Vagina (tissue), 2 donors: ENCODE results near the gene CHAT. TPM values are rescaled to one million over a fixed set of nuclear protein-coding genes. Genes with fewer than 3 reads are reported as not detected.
A peak's percentile ranks its signal among the peaks of the same experiment; 100 is the strongest.

Source experiments
- DNase-seq, 2 donors: peaks; one replicate each; pipeline ENCODE4 v3.0.0-alpha.2; 2017; ENCODE audit errors: extremely low spot score in 2 of 2
- H3K27ac ChIP-seq: fragments of 200-600 bp; sonication (generic); one replicate; pipeline ENCODE4 v1.5.1; 2019
- H3K27me3 ChIP-seq: fragments of 200-600 bp; sonication (generic); one replicate; pipeline ENCODE4 v1.5.1; 2019
- H3K36me3 ChIP-seq, 2 donors: fragments of 200-600 bp; sonication (generic); one replicate each; pipeline ENCODE4 v1.5.1; 2017 to 2019
- H3K4me1 ChIP-seq: fragments of 200-600 bp; sonication (generic); one replicate; pipeline ENCODE4 v1.5.1; 2019
- H3K4me3 ChIP-seq, 2 donors: fragments of 200-600 bp; sonication (generic); 1 replicate in 1 of 2; 2 replicates in 1 of 2; pipeline ENCODE4 v1.5.1; 2016 to 2019
- H3K9me3 ChIP-seq: fragments of 200-600 bp; sonication (generic); one replicate; pipeline ENCODE4 v1.5.1; 2019
- CTCF ChIP-seq, 3 experiments: fragments of 450-650 bp in 2 of 3; fragments of 200-600 bp in 1 of 3; sonication (generic) in 1 of 3; IDR thresholded peaks; one replicate each; pipeline ENCODE4 v1.5.1; 2017 to 2019; ENCODE audit warnings: antibody characterized with exemption in 3 of 3, mild to moderate bottlenecking in 2 of 3, moderate library complexity in 2 of 3
- POLR2A ChIP-seq, 2 donors: fragments of 450-650 bp; IDR thresholded peaks; one replicate each; pipeline ENCODE4 v1.6.1; 2017; ENCODE audit warnings: antibody characterized with exemption in 2 of 2, mild to moderate bottlenecking in 2 of 2, moderate library complexity in 2 of 2
- POLR2AphosphoS5 ChIP-seq, 2 donors: sonication (generic); formaldehyde crosslinking; IDR thresholded peaks; one replicate each; pipeline ENCODE4 v1.9.0; 2017; ENCODE audit warnings: antibody characterized with exemption in 2 of 2, mild to moderate bottlenecking in 2 of 2, low read depth in 1 of 2; ENCODE audit not compliant: insufficient read depth in 1 of 2
- intact Hi-C: fragments of 100-400 bp; cut with DNase I; formaldehyde crosslinking; loops from one replicate; pipeline ENCODE4 v1.15.1; 2023
- total RNA-seq: library from RNA; depleted of rRNA; stranded (reverse); fragments of >200 nt; gene quantifications from one replicate; pipeline ENCODE4 v1.2.3, GENCODE V29; 2016

The CHAT gene
- total RNA-seq, 1 donor from 2014 or later: not detected

GRCh38 chr10:49698679-49699078, 84.8 kb downstream of the CHAT start:
- Histone ChIP-seq H3K36me3 (no peaks in the 10 kb centered on the region), H3K9me3 (no peaks in the 10 kb centered on the region), H3K27ac (no peak overlapping the region), H3K4me1 (no peaks in the 10 kb centered on the region), H3K27me3 (no peaks in the 10 kb centered on the region), H3K4me3 (no peak overlapping the region)
- intact Hi-C loops: no loop called here
- peak in 1 of 2 donors; percentile 54 for DNase-seq
- TF ChIP-seq CTCF (IDR thresholded peaks at IDR 0.05) (no peak), POLR2A (IDR thresholded peaks at IDR 0.05) (no peak), POLR2AphosphoS5 (IDR thresholded peaks at IDR 0.05; ENCODE audit: insufficient read depth in 1 of 2, low read depth in 1 of 2) (no peak)

GRCh38 chr10:49700211-49700610, 86.4 kb downstream of the CHAT start:
- Histone ChIP-seq H3K27ac (no peak overlapping the region), H3K27me3 (no peaks in the 10 kb centered on the region), H3K4me1 (no peaks in the 10 kb centered on the region), H3K4me3 (no peak overlapping the region), H3K36me3 (no peaks in the 10 kb centered on the region), H3K9me3 (no peaks in the 10 kb centered on the region)
- no peak for DNase-seq
- intact Hi-C loops: no loop called here
- no peak for TF ChIP-seq CTCF (IDR thresholded peaks at IDR 0.05)
- TF ChIP-seq POLR2A (IDR thresholded peaks at IDR 0.05): no peak
- no peak for TF ChIP-seq POLR2AphosphoS5 (IDR thresholded peaks at IDR 0.05; ENCODE audit: insufficient read depth in 1 of 2, low read depth in 1 of 2)

GRCh38 chr10:49700997-49701396, 87.2 kb downstream of the CHAT start:
- intact Hi-C loops: no loop called here
- H3K9me3 ChIP-seq: no peaks in the 10 kb centered on the region
- no peak overlapping the region for H3K27ac ChIP-seq
- H3K27me3 ChIP-seq: no peaks in the 10 kb centered on the region
- TF ChIP-seq POLR2A (IDR thresholded peaks at IDR 0.05): no peak
- TF ChIP-seq POLR2AphosphoS5 (IDR thresholded peaks at IDR 0.05; ENCODE audit: insufficient read depth in 1 of 2, low read depth in 1 of 2): no peak
- no peak for TF ChIP-seq CTCF (IDR thresholded peaks at IDR 0.05)
- no peaks in the 10 kb centered on the region for H3K36me3 ChIP-seq
- no peaks in the 10 kb centered on the region for H3K4me1 ChIP-seq
- DNase-seq: no peak
- H3K4me3 ChIP-seq: no peak overlapping the region

GRCh38 chr10:49707585-49707984, 93.7 kb downstream of the CHAT start:
- Histone ChIP-seq H3K36me3 (no peaks in the 10 kb centered on the region), H3K27me3 (no peaks in the 10 kb centered on the region), H3K9me3 (no peaks in the 10 kb centered on the region), H3K27ac (no peak overlapping the region), H3K4me3 (no peak overlapping the region), H3K4me1 (no peaks in the 10 kb centered on the region)
- DNase-seq: no peak
- TF ChIP-seq CTCF (IDR thresholded peaks at IDR 0.05) (no peak), POLR2A (IDR thresholded peaks at IDR 0.05) (no peak), POLR2AphosphoS5 (IDR thresholded peaks at IDR 0.05; ENCODE audit: insufficient read depth in 1 of 2, low read depth in 1 of 2) (no peak)
- intact Hi-C loops: no loop called here

- Histone ChIP-seq H3K4me3 (no peak overlapping the region), H3K36me3 (no peaks in the 10 kb centered on the region), H3K4me1 (no peaks in the 10 kb centered on the region), H3K27ac (no peak overlapping the region), H3K9me3 (no peaks in the 10 kb centered on the region), H3K27me3 (no peaks in the 10 kb centered on the region)
- intact Hi-C loops: no loop called here
- DNase-seq: no peak
- TF ChIP-seq POLR2AphosphoS5 (IDR thresholded peaks at IDR 0.05; ENCODE audit: insufficient read depth in 1 of 2, low read depth in 1 of 2) (no peak), CTCF (IDR thresholded peaks at IDR 0.05) (no peak), POLR2A (IDR thresholded peaks at IDR 0.05) (no peak)
These were observed 96.1 kb downstream of the CHAT start for GRCh38 chr10:49709934-49710333.
